Measurements from ENCODE around the gene EPX. TPM values are rescaled to one million over a fixed set of nuclear protein-coding genes. Genes with fewer than 3 reads are reported as not detected.

Gene EPX
- total RNA-seq, 1 experiment from 2014 or later = not detected

- TF ChIP-seq POLR2AphosphoS5 (IDR thresholded peaks at IDR 0.05; ENCODE audit: low read depth, low read length) = no peak
- no peak for TF ChIP-seq CEBPB (IDR thresholded peaks at IDR 0.05; ENCODE audit: low read depth)
- no peak for TF ChIP-seq EZH2 (IDR thresholded peaks at IDR 0.05)
- no peak for TF ChIP-seq FOSL1 (IDR thresholded peaks at IDR 0.05; ENCODE audit: low read depth)
- TF ChIP-seq ZFX (IDR thresholded peaks at IDR 0.05) = no peak
Observed at GRCh38 chr17:58172369-58173071, 20.0 kb upstream of the EPX start (continued).

DNA sequence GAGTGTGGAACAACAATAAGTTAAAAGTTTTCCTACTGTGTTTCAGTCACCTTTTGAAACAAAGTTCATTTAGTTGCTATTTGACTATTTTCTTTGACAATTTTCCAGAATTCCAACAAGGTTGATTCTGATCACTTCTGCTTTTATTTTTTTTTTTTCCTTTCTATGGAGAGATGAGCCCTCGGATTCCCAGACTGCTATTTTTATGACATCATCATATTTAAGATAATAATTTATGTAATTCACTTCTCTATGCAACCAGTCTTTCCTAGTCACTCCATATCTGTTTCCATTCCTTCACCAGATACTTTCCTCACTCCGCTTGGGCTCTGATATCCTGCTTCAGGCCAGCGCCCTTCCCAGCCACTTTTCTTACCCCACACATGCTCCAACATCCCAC lies 17.7 kb upstream of the EPX start:
- H3K36me3 ChIP-seq (ENCODE audit: control insufficient read depth in 1 of 2, insufficient read depth in 2 of 2, low read length in 2 of 2) = no peaks in the 10 kb centered on the region
- ChIA-PET CTCF (interaction anchor here (0.8 kb wide), 1 partner anchor 53 kb away, joined by 3 read pairs; no protein-coding TSS in a partner anchor), RAD21 (ENCODE audit: low non-redundant PET in 1 of 2, low total read pairs in 2 of 2, uncharacterized antibody in 2 of 2, unreplicated experiment in 2 of 2) (no interaction called here), POLR2A (no interaction called here)
- no peaks in the 10 kb centered on the region for H3K79me2 ChIP-seq (ENCODE audit: insufficient read depth, low read length)
- 0 out of 4 replicates have a peak, but pooled peaks cover 0 to 2% of the 10 kb centered on the region in 2 experiments for H3K4me1 ChIP-seq (ENCODE audit: control insufficient read depth in 1 of 2, insufficient read depth in 2 of 2, low read length in 2 of 2)
- H3K4me2 ChIP-seq (ENCODE audit: low read length) = no peak overlapping the region
- DNase-seq (ENCODE audit: low read depth, low spot score) (no peak), ATAC-seq (no peak)
- TF ChIP-seq CEBPB (IDR thresholded peaks at IDR 0.05; ENCODE audit: low read depth) (no peak), EGR1 (IDR thresholded peaks at IDR 0.05; ENCODE audit: low read depth) (no peak), SP1 (IDR thresholded peaks at IDR 0.05; ENCODE audit: low read depth) (no peak), FOSL1 (IDR thresholded peaks at IDR 0.05; ENCODE audit: low read depth) (no peak), ZBTB33 (IDR thresholded peaks at IDR 0.05; ENCODE audit: extremely low read depth, insufficient replicate concordance, low read length) (no peak)
- TF ChIP-seq, protein P1, sequence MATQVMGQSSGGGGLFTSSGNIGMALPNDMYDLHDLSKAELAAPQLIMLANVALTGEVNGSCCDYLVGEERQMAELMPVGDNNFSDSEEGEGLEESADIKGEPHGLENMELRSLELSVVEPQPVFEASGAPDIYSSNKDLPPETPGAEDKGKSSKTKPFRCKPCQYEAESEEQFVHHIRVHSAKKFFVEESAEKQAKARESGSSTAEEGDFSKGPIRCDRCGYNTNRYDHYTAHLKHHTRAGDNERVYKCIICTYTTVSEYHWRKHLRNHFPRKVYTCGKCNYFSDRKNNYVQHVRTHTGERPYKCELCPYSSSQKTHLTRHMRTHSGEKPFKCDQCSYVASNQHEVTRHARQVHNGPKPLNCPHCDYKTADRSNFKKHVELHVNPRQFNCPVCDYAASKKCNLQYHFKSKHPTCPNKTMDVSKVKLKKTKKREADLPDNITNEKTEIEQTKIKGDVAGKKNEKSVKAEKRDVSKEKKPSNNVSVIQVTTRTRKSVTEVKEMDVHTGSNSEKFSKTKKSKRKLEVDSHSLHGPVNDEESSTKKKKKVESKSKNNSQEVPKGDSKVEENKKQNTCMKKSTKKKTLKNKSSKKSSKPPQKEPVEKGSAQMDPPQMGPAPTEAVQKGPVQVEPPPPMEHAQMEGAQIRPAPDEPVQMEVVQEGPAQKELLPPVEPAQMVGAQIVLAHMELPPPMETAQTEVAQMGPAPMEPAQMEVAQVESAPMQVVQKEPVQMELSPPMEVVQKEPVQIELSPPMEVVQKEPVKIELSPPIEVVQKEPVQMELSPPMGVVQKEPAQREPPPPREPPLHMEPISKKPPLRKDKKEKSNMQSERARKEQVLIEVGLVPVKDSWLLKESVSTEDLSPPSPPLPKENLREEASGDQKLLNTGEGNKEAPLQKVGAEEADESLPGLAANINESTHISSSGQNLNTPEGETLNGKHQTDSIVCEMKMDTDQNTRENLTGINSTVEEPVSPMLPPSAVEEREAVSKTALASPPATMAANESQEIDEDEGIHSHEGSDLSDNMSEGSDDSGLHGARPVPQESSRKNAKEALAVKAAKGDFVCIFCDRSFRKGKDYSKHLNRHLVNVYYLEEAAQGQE (IDR thresholded peaks at IDR 0.05; ENCODE audit: low read depth) = no peak
- no TSS peak for BruUV-seq (replicated peaks)
- peaks cover 12% of the 10 kb centered on the region for H3K27me3 ChIP-seq (ENCODE audit: insufficient read depth, low read length)
- no peaks in the 10 kb centered on the region for H3K9me3 ChIP-seq (ENCODE audit: control insufficient read depth in 1 of 2, insufficient read depth in 1 of 2, low read depth in 1 of 2, low read length in 2 of 2)
- no peaks in the 10 kb centered on the region for H3K9me2 ChIP-seq (ENCODE audit: insufficient read depth)
- no peaks in the 10 kb centered on the region for H4K20me1 ChIP-seq (ENCODE audit: insufficient read depth)
- no peak overlapping the region for H3K9ac ChIP-seq (ENCODE audit: low read length)
- H3K27ac ChIP-seq (ENCODE audit: low read depth, low read length) = no peak overlapping the region
- intact Hi-C loops (cut with micrococcal nuclease) = loop anchor here (5.0 kb wide), 1 partner anchor 1043 kb away; no protein-coding TSS in a partner anchor
- no peak overlapping the region for H2AFZ ChIP-seq (ENCODE audit: low read depth, low read length, poor library complexity, severe bottlenecking)
- H3K4me3 ChIP-seq (replicated peaks in 1 of 2; ENCODE audit: low read depth in 1 of 2, low read length in 2 of 2) = no peak overlapping the region
